Measurements from ENCODE around the gene ST3GAL2.

- TF ChIP-seq CTCF (IDR thresholded peaks at IDR 0.05): no peak
- TF ChIP-seq POLR2AphosphoS5 (IDR thresholded peaks at IDR 0.05; ENCODE audit: insufficient read depth in 1 of 2, low read depth in 1 of 2): no peak
These were observed 47.5 kb downstream of the ST3GAL2 start for GRCh38 chr16:70391446-70391845.
